Stimulated activated naive CD8-positive, alpha-beta T cell treated with anti-CD3 and anti-CD28 coated beads, Interleukin-15, Interleukin-2, amounts not matched to agents 100 U/mL and 50 U/mL, for 24 hours (primary cell): ENCODE measurements around the gene MEGF11.

ENCODE experiments used
- ATAC-seq: fragments of 150-1000 bp; cut with Tn5 transposase; one replicate; pipeline ENCODE4 v1.10.0; 2021
- DNase-seq: peaks from one replicate; pipeline ENCODE4 v3.0.0; 2021

Gene MEGF11

GRCh38 chr15:65916664-65917406, 336.7 kb downstream of the MEGF11 start:
- DNase-seq = peak; percentile 63

GRCh38 chr15:65916041-65916663, 337.4 kb downstream of the MEGF11 start:
- DNase-seq = no peak
- ATAC-seq = no peak

More at GRCh38 chr15:65916664-65917406, 336.7 kb downstream of the MEGF11 start:
- peak; percentile 93 for ATAC-seq

- ATAC-seq (no peak), DNase-seq (no peak)
Measured at GRCh38 chr15:65914981-65915925, 338.3 kb downstream of the MEGF11 start.

- no peak for ATAC-seq
- no peak for DNase-seq
Measured at GRCh38 chr15:65914386-65914785, 339.2 kb downstream of the MEGF11 start.

- ATAC-seq (no peak), DNase-seq (no peak)
Measured at GRCh38 chr15:65913631-65914199, 339.8 kb downstream of the MEGF11 start.

GRCh38 chr15:65912235-65912634, 341.3 kb downstream of the MEGF11 start:
- DNase-seq (no peak), ATAC-seq (no peak)

- no peak for DNase-seq
Measured at GRCh38 chr15:65910341-65910740, 343.2 kb downstream of the MEGF11 start.

GRCh38 chr15:65909831-65910230, 343.7 kb downstream of the MEGF11 start:
- ATAC-seq (no peak), DNase-seq (no peak)

More at GRCh38 chr15:65910341-65910740, 343.2 kb downstream of the MEGF11 start:
- no peak for ATAC-seq

GRCh38 chr15:65908876-65909275, 344.7 kb downstream of the MEGF11 start:
- no peak for DNase-seq
- no peak for ATAC-seq

GRCh38 chr15:65907661-65908060, 345.9 kb downstream of the MEGF11 start:
- DNase-seq (no peak), ATAC-seq (no peak)

- ATAC-seq = no peak
- no peak for DNase-seq
Measured at GRCh38 chr15:65906396-65906795, 347.2 kb downstream of the MEGF11 start.

- ATAC-seq (no peak), DNase-seq (no peak)
Measured at GRCh38 chr15:65904301-65904700, 349.2 kb downstream of the MEGF11 start.

GRCh38 chr15:65903296-65904073, 350.1 kb downstream of the MEGF11 start:
- ATAC-seq (no peak), DNase-seq (no peak)

- peak; percentile 78 for ATAC-seq
- peak; percentile 17 for DNase-seq
Measured at GRCh38 chr15:65902373-65902772, 351.2 kb downstream of the MEGF11 start.

GRCh38 chr15:65901836-65902235, 351.7 kb downstream of the MEGF11 start:
- ATAC-seq (no peak), DNase-seq (no peak)

- ATAC-seq = no peak
- no peak for DNase-seq
Measured at GRCh38 chr15:65901336-65901735, 352.2 kb downstream of the MEGF11 start.

GRCh38 chr15:65900488-65900887, 353.1 kb downstream of the MEGF11 start:
- no peak for DNase-seq
- ATAC-seq = no peak

GRCh38 chr15:65896236-65896635, 357.3 kb downstream of the MEGF11 start:
- no peak for ATAC-seq
- DNase-seq = no peak

GRCh38 chr15:65893060-65893459, 360.5 kb downstream of the MEGF11 start:
- ATAC-seq = peak; percentile 65
- DNase-seq = no peak

GRCh38 chr15:65888981-65889380, 364.6 kb downstream of the MEGF11 start:
- ATAC-seq = peak; percentile 83
- DNase-seq = no peak

GRCh38 chr15:65887565-65887964, 366.0 kb downstream of the MEGF11 start:
- ATAC-seq = peak; percentile 95
- no peak for DNase-seq
